ENCODE results near the gene YIF1B.

DNA sequence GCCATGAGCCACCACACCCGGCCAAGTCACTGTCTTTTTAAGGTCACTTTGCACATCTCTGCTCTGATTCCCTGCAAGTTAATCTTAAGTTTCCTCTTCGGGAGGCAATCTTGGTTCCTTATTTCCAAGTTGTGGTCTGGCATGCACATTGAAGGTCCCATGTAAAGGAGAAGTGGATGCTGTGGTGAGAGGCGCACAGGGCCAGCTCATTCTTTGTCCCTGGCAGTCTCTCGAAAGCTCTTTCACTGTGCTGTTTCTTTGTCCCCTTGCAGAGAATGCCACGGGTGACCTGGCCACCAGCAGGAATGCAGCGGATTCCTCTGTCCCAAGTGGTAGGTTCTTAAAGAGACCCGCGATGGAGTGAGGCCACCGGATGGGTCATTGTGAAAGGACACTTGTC, 28.1 kb downstream of the YIF1B start:
- TF ChIP-seq, protein P1, sequence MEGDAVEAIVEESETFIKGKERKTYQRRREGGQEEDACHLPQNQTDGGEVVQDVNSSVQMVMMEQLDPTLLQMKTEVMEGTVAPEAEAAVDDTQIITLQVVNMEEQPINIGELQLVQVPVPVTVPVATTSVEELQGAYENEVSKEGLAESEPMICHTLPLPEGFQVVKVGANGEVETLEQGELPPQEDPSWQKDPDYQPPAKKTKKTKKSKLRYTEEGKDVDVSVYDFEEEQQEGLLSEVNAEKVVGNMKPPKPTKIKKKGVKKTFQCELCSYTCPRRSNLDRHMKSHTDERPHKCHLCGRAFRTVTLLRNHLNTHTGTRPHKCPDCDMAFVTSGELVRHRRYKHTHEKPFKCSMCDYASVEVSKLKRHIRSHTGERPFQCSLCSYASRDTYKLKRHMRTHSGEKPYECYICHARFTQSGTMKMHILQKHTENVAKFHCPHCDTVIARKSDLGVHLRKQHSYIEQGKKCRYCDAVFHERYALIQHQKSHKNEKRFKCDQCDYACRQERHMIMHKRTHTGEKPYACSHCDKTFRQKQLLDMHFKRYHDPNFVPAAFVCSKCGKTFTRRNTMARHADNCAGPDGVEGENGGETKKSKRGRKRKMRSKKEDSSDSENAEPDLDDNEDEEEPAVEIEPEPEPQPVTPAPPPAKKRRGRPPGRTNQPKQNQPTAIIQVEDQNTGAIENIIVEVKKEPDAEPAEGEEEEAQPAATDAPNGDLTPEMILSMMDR (IDR thresholded peaks at IDR 0.05), result no peak
- no peak for TF ChIP-seq POLR2AphosphoS5 (IDR thresholded peaks at IDR 0.05)
- no peak for TF ChIP-seq POLR2A (IDR thresholded peaks at IDR 0.05)
